Measurements from ENCODE around the gene UNCX.

DNA sequence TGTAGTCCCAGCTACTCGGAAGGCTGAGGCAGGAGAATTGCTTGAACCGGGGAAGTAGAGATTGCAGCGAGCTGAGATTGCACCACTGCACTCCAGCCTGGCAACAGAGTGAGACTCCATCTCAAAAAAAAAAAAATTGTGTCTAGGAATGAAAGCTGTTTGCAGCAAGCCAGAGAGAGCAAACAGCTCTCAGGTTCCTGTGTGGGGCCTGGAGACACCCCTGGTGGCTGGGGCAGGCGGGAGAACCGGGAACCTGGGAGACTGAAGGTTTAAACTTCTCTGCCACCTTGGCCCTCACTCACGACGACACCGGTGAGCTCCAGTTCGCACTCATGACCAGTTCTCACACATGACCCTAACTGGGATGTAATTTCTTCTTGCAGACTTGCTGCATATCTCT is 13.2 kb upstream of the UNCX start:
- TF ChIP-seq, protein P1, sequence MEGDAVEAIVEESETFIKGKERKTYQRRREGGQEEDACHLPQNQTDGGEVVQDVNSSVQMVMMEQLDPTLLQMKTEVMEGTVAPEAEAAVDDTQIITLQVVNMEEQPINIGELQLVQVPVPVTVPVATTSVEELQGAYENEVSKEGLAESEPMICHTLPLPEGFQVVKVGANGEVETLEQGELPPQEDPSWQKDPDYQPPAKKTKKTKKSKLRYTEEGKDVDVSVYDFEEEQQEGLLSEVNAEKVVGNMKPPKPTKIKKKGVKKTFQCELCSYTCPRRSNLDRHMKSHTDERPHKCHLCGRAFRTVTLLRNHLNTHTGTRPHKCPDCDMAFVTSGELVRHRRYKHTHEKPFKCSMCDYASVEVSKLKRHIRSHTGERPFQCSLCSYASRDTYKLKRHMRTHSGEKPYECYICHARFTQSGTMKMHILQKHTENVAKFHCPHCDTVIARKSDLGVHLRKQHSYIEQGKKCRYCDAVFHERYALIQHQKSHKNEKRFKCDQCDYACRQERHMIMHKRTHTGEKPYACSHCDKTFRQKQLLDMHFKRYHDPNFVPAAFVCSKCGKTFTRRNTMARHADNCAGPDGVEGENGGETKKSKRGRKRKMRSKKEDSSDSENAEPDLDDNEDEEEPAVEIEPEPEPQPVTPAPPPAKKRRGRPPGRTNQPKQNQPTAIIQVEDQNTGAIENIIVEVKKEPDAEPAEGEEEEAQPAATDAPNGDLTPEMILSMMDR (IDR thresholded peaks at IDR 0.05), result no peak
- no peak for TF ChIP-seq POLR2A (IDR thresholded peaks at IDR 0.05)

All from lower leg skin (tissue), 3 donors.